ENCODE results near the gene TMEM178B. TPM values are rescaled to one million over a fixed set of nuclear protein-coding genes. Genes with fewer than 3 reads are reported as not detected.

TMEM178B gene
- total and polyA plus RNA-seq, 10 of the 15 experiments (the other 5 are each of a cell fraction or from before 2014, with no cell fraction given) = 0.01 to 1.1 (median 0.04) TPM; not detected in 2

DNA sequence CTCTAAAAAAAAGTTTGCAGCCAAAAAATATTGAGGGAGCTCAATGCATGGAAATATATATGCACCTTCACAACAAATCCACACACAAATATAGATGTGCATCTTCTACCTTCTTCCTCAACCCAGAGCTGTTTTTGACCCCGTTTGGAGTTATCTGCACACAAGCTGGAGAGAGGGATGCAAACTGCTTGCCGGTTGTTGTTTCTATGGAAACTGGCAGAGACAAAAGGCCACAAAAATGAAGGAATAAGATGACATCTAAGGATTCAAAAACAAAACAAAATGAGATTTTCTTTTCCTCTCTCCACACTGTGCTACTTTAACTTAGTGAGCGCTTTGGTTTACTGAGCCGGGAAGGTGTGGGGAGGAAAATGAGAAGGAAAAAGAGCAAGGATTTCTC lies 267.1 kb downstream of the TMEM178B start (continued):
- TF ChIP-seq GABPA (IDR thresholded peaks at IDR 0.05; ENCODE audit: low read depth) (no peak), BMI1 (IDR thresholded peaks at IDR 0.05; ENCODE audit: borderline replicate concordance) (no peak)

GRCh38 chr7:141342621-141343408 lies 269.0 kb downstream of the TMEM178B start:
- ChIA-PET RAD21 (ENCODE audit: unreplicated experiment) (no interaction called here), POLR2A (no interaction called here), CTCF (no interaction called here), SMC1A (ENCODE audit: uncharacterized antibody, unreplicated experiment) (no interaction called here)
- Histone ChIP-seq H3K36me3 (ENCODE audit: control insufficient read depth in 2 of 2, insufficient read depth in 2 of 2, low read length in 1 of 2) (no peaks in the 10 kb centered on the region), H3K4me2 (ENCODE audit: control insufficient read depth, insufficient read depth) (no peak overlapping the region), H3K4me3 (no peak overlapping the region), H2AFZ (ENCODE audit: control insufficient read depth, low read depth, low read length) (no peak overlapping the region), H3K4me1 (ENCODE audit: control insufficient read depth, insufficient read depth, low read length) (no peaks in the 10 kb centered on the region), H3K27me3 (replicated peaks in 1 of 2; ENCODE audit: control insufficient read depth in 2 of 2, insufficient read depth in 2 of 2, low read length in 1 of 2) (0 out of 4 replicates have a peak, but pooled peaks cover 0 to 1% of the 10 kb centered on the region in 2 experiments), H4K20me1 (ENCODE audit: control insufficient read depth, insufficient read depth) (no peaks in the 10 kb centered on the region), H3K9ac (ENCODE audit: control insufficient read depth, insufficient read depth, low read length) (no peak overlapping the region), H3K9me3 (replicated peaks; ENCODE audit: control insufficient read depth, insufficient read depth, low read length) (no peaks in the 10 kb centered on the region; the same call in 2 of the 3 replicates), H3K79me2 (ENCODE audit: control insufficient read depth, insufficient read depth, low read length) (no peaks in the 10 kb centered on the region), H3K27ac (ENCODE audit: control insufficient read depth, insufficient read depth) (no peak overlapping the region)
- no peak for FAIRE-seq
- no TSS peak for BruUV-seq (replicated peaks)
- intact Hi-C loops (cut with micrococcal nuclease; ENCODE audit: unreplicated experiment) = no loop called here
- in situ Hi-C loops (cut with MboI) = no loop called here
- no peak for DNase-seq (ENCODE audit: low read depth, low spot score)
- 53% methylated on average over 16 of the region's 16 CpGs for WGBS (ENCODE audit: insufficient coverage, insufficient replicate concordance, low lambda C conversion rate, missing lambda C conversion rate)
- ATAC-seq = no peak
- TF ChIP-seq KAT2A (conservative IDR thresholded peaks at IDR 0.05; ENCODE audit: control insufficient read depth, low read depth, low read length) (no peak), RB1 (IDR thresholded peaks at IDR 0.05; ENCODE audit: borderline replicate concordance) (no peak), USF1 (IDR thresholded peaks at IDR 0.05; ENCODE audit: borderline replicate concordance, extremely low read length, insufficient read depth, low read depth, low read length) (no peak), MYB (IDR thresholded peaks at IDR 0.05; ENCODE audit: borderline replicate concordance, low read depth, low read length) (no peak), NR2F1 (conservative IDR thresholded peaks at IDR 0.05) (no peak), ZBTB11 (CRISPR knock-in tag; IDR thresholded peaks at IDR 0.05) (no peak), CEBPB (IDR thresholded peaks at IDR 0.05; ENCODE audit: borderline replicate concordance in 1 of 2, low read depth in 2 of 2, low read length in 2 of 2) (no peak), SREBF2 (IDR thresholded peaks at IDR 0.05; ENCODE audit: low read length) (no peak), RELB (IDR thresholded peaks at IDR 0.05; ENCODE audit: low read depth) (no peak), CREM (IDR thresholded peaks at IDR 0.05; ENCODE audit: low read depth) (no peak)
- TF ChIP-seq, protein P1, sequence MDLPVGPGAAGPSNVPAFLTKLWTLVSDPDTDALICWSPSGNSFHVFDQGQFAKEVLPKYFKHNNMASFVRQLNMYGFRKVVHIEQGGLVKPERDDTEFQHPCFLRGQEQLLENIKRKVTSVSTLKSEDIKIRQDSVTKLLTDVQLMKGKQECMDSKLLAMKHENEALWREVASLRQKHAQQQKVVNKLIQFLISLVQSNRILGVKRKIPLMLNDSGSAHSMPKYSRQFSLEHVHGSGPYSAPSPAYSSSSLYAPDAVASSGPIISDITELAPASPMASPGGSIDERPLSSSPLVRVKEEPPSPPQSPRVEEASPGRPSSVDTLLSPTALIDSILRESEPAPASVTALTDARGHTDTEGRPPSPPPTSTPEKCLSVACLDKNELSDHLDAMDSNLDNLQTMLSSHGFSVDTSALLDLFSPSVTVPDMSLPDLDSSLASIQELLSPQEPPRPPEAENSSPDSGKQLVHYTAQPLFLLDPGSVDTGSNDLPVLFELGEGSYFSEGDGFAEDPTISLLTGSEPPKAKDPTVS (IDR thresholded peaks at IDR 0.05; ENCODE audit: low read depth, low read length) = no peak
- TF ChIP-seq, protein P2, sequence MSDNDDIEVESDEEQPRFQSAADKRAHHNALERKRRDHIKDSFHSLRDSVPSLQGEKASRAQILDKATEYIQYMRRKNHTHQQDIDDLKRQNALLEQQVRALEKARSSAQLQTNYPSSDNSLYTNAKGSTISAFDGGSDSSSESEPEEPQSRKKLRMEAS (IDR thresholded peaks at IDR 0.05; ENCODE audit: low read depth, low read length) = no peak

All from GM12878 (cell line).